ENCODE data around the gene SAXO1. TPM values are rescaled to one million over a fixed set of nuclear protein-coding genes. Genes with fewer than 3 reads are reported as not detected.

Gene SAXO1
- total RNA-seq, 1 donor from 2014 or later: 0.09 TPM

DNA sequence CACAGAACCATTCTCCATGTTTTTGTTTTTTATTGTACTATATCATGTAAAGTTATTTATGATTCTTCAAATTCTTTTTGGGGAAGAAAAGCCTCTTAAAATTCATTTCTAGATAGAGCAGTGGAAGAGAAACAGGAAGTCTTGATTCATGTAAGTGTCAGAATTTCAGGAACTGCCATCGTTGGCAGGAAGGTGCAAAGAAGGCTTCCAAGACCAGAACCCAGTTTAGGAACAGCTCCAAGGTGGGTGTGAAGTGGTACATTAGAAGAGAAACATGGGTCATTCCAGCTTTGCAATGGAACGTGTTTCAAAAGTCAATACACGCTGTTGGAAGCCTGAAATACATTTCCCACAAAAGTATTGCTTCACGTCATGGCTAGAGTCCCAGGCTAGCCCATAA is 14.8 kb downstream of the SAXO1 start:
- Histone ChIP-seq H3K9me3 (ENCODE audit: low read depth) (no peaks in the 10 kb centered on the region), H3K27ac (no peak overlapping the region), H3K4me1 (no peaks in the 10 kb centered on the region), H3K9ac (no peak overlapping the region), H3K79me2 (ENCODE audit: low read depth) (no peaks in the 10 kb centered on the region), H3F3A (ENCODE audit: low read depth) (no peaks in the 10 kb centered on the region), H3K27me3 (no peaks in the 10 kb centered on the region), H3K36me3 (no peaks in the 10 kb centered on the region), H3K4me2 (no peak overlapping the region), H4K20me1 (ENCODE audit: low read depth) (no peaks in the 10 kb centered on the region), H2AFZ (replicated peaks) (no peak overlapping the region), H3K4me3 (no peak overlapping the region)
- no peak for TF ChIP-seq EZH2 (IDR thresholded peaks at IDR 0.05)
- TF ChIP-seq CTCF (IDR thresholded peaks at IDR 0.05): no peak
- no peak for TF ChIP-seq EZH2phosphoT487 (IDR thresholded peaks at IDR 0.05)
- Mint-ChIP-seq H3K4me3 (no peak overlapping the region), H3K9me3 (no peaks in the 10 kb centered on the region), H3K36me3 (no peaks in the 10 kb centered on the region), H3K4me1 (no peaks in the 10 kb centered on the region), H3K27ac (no peak overlapping the region), H3K27me3 (ENCODE audit: insufficient read depth, low read depth) (peaks cover 3% of the 10 kb centered on the region)
- no peak for DNase-seq (ENCODE audit: low spot score)

- DNase-seq (ENCODE audit: low spot score): no peak
- no peak overlapping the region for H3K27ac ChIP-seq
- no peak overlapping the region for H3K27ac Mint-ChIP-seq
- H3K9ac ChIP-seq: no peak overlapping the region
- peaks cover 10% of the 10 kb centered on the region for H3K4me1 Mint-ChIP-seq
- H3K79me2 ChIP-seq (ENCODE audit: low read depth): no peaks in the 10 kb centered on the region
- no peak overlapping the region for H2AFZ ChIP-seq (replicated peaks)
- H3K4me2 ChIP-seq: no peak overlapping the region
- H3K4me3 Mint-ChIP-seq: no peak overlapping the region
- H3K36me3 ChIP-seq: no peaks in the 10 kb centered on the region
- H3K27me3 Mint-ChIP-seq (ENCODE audit: insufficient read depth, low read depth): peaks cover 6% of the 10 kb centered on the region
- H3F3A ChIP-seq (ENCODE audit: low read depth): no peaks in the 10 kb centered on the region
- TF ChIP-seq EZH2 (IDR thresholded peaks at IDR 0.05) (no peak), EZH2phosphoT487 (IDR thresholded peaks at IDR 0.05) (no peak), CTCF (IDR thresholded peaks at IDR 0.05) (no peak)
- peaks cover 4% of the 10 kb centered on the region for H3K9me3 Mint-ChIP-seq
- H3K27me3 ChIP-seq: no peaks in the 10 kb centered on the region
- H3K4me3 ChIP-seq: no peak overlapping the region
- no peaks in the 10 kb centered on the region for H3K9me3 ChIP-seq (ENCODE audit: low read depth)
- no peaks in the 10 kb centered on the region for H4K20me1 ChIP-seq (ENCODE audit: low read depth)
- H3K36me3 Mint-ChIP-seq: peaks cover 1% of the 10 kb centered on the region
- H3K4me1 ChIP-seq: no peaks in the 10 kb centered on the region
Observed at GRCh38 chr9:19009391-19009965, 23.5 kb downstream of the SAXO1 start.

DNA sequence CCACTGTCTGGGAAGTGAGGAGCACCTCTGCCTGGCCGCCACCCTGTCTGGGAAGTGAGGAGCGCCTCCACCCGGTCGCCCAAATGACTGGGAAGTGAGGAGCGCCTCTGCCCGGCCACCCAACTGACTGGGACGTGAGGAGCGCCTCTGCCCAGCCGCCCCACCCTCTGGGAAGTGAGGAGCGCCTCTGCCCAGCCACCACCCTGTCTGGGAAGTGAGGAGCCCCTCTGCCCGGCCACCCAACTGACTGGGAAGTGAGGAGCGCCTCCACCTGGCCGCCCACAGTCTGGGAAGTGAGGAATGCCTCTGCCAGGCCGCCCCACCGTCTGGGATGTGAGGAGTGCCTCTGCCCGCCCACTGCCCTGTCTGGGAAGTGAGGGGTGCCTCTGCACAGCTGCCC is 32.9 kb downstream of the SAXO1 start:
- Histone ChIP-seq H3K9ac (no peak overlapping the region), H3K9me3 (ENCODE audit: low read depth) (no peaks in the 10 kb centered on the region), H3F3A (ENCODE audit: low read depth) (no peaks in the 10 kb centered on the region), H3K27me3 (no peaks in the 10 kb centered on the region), H3K4me1 (peaks cover 4% of the 10 kb centered on the region), H2AFZ (replicated peaks) (no peak overlapping the region), H4K20me1 (ENCODE audit: low read depth) (no peaks in the 10 kb centered on the region), H3K4me2 (no peak overlapping the region), H3K27ac (no peak overlapping the region), H3K36me3 (no peaks in the 10 kb centered on the region), H3K79me2 (ENCODE audit: low read depth) (no peaks in the 10 kb centered on the region), H3K4me3 (no peak overlapping the region)
- TF ChIP-seq EZH2phosphoT487 (IDR thresholded peaks at IDR 0.05) (no peak), EZH2 (IDR thresholded peaks at IDR 0.05) (no peak), CTCF (IDR thresholded peaks at IDR 0.05) (no peak)
- Mint-ChIP-seq H3K4me1 (peaks cover 4% of the 10 kb centered on the region), H3K9me3 (peaks cover 49% of the 10 kb centered on the region), H3K27ac (no peak overlapping the region), H3K27me3 (ENCODE audit: insufficient read depth, low read depth) (peaks cover 3% of the 10 kb centered on the region), H3K4me3 (no peak overlapping the region), H3K36me3 (peaks cover 10% of the 10 kb centered on the region)
- DNase-seq (ENCODE audit: low spot score): no peak

All from neural progenitor cell (in vitro differentiated cells).